MCF 10A (cell line): ENCODE results near the gene ARNT2. TPM values are rescaled to one million over a fixed set of nuclear protein-coding genes. Genes with fewer than 3 reads are reported as not detected.

Experiments
- BruUV-seq: library from RNA; stranded (reverse); fragments of 400-500 nt; replicated peaks from 2 replicates; lab custom pipeline; 2021; lab: Mats Ljungman, UMichigan
- CTCF ChIA-PET: fragments of 300-600 bp; sonication (Branson Sonifier 250); formaldehyde crosslinking; extraction: SDS; loops from one replicate; lab custom pipeline; 2021; ENCODE audit warnings: antibody characterized with exemption, inconsistent platforms; lab: Yijun Ruan, JAX
- POLR2A ChIA-PET: fragments of 300-600, 350-650 bp; sonication (Branson Sonifier 250); formaldehyde crosslinking; extraction: SDS; loops from one replicate; lab custom pipeline; 2020; ENCODE audit warnings: antibody characterized with exemption, inconsistent platforms; lab: Yijun Ruan, JAX
- DNase-seq: peaks from one replicate; pipeline ENCODE4 v3.0.0-alpha.2; 2018; ENCODE audit not compliant: unreplicated experiment
- H3K27ac Mint-ChIP-seq: one replicate; pipeline ENCODE4 v1.8.0; 2022; ENCODE audit warnings: mild to moderate bottlenecking, low read depth, mixed read lengths; ENCODE audit not compliant: unreplicated experiment
- H3K27me3 Mint-ChIP-seq: one replicate; pipeline ENCODE4 v1.8.0; 2022; ENCODE audit warnings: mixed read lengths; ENCODE audit not compliant: insufficient read depth, unreplicated experiment
- H3K36me3 Mint-ChIP-seq: one replicate; pipeline ENCODE4 v1.8.0; 2022; ENCODE audit warnings: mild to moderate bottlenecking, moderate library complexity, mixed read lengths; ENCODE audit not compliant: insufficient read depth, unreplicated experiment
- H3K4me1 Mint-ChIP-seq: one replicate; pipeline ENCODE4 v1.8.0; 2022; ENCODE audit warnings: mixed read lengths; ENCODE audit not compliant: insufficient read depth, unreplicated experiment
- H3K4me3 Mint-ChIP-seq: one replicate; pipeline ENCODE4 v1.8.0; 2022; ENCODE audit warnings: mild to moderate bottlenecking, moderate library complexity, mixed read lengths; ENCODE audit not compliant: unreplicated experiment
- H3K9me3 Mint-ChIP-seq: one replicate; pipeline ENCODE4 v1.8.0; 2022; ENCODE audit warnings: mixed read lengths; ENCODE audit not compliant: unreplicated experiment
- CTCF ChIP-seq: fragments of 200-600 bp; IDR thresholded peaks from one replicate; pipeline ENCODE4 v1.8.0; 2022; ENCODE audit warnings: antibody characterized with exemption, mild to moderate bottlenecking; ENCODE audit not compliant: unreplicated experiment
- intact Hi-C: fragments of 100-400 bp; cut with micrococcal nuclease; formaldehyde crosslinking; loops from 2 replicates; pipeline ENCODE4 v1.14.1; 2022
- total RNA-seq: library from RNA; stranded (reverse); gene quantifications from 2 replicates; pipeline ENCODE4 v1.2.3, GENCODE V29; 2022

ARNT2 gene
- total RNA-seq, 1 experiment from 2014 or later = 1.6 TPM

GRCh38 chr15:80559761-80560160, 155.6 kb downstream of the ARNT2 start:
- BruUV-seq = no TSS peak
- no peak overlapping the region for H3K27ac Mint-ChIP-seq

GRCh38 chr15:80560601-80561400, 156.6 kb downstream of the ARNT2 start:
- no TSS peak for BruUV-seq
- H3K36me3 Mint-ChIP-seq = no peaks in the 10 kb centered on the region
- intact Hi-C loops = no loop called here
- no peak for DNase-seq
- CTCF ChIA-PET = interaction anchor here (0.6 to 1.0 kb wide), 3 partner anchors 217 to 410 kb away, joined by 3 read pairs; partner anchors contain the start of gene CEMIP
- POLR2A ChIA-PET = interaction anchor here (1.0 kb wide), 1 partner anchor 15 kb away, joined by 3 read pairs; no protein-coding TSS in a partner anchor
- no peak overlapping the region for H3K4me3 Mint-ChIP-seq
- H3K27ac Mint-ChIP-seq = no peak overlapping the region
- H3K4me1 Mint-ChIP-seq = peaks cover 20% of the 10 kb centered on the region
- no peaks in the 10 kb centered on the region for H3K27me3 Mint-ChIP-seq
- TF ChIP-seq CTCF = no peak
- H3K9me3 Mint-ChIP-seq = no peaks in the 10 kb centered on the region

More at GRCh38 chr15:80559761-80560160, 155.6 kb downstream of the ARNT2 start:
- intact Hi-C loops = no loop called here
- Mint-ChIP-seq H3K9me3 (no peaks in the 10 kb centered on the region), H3K27me3 (no peaks in the 10 kb centered on the region), H3K4me3 (no peak overlapping the region), H3K36me3 (no peaks in the 10 kb centered on the region), H3K4me1 (peaks cover 20% of the 10 kb centered on the region)
- TF ChIP-seq CTCF = no peak
- ChIA-PET CTCF (interaction anchor here (1.0 kb wide), 1 partner anchor 220 kb away, joined by 3 read pairs; the partner anchor contains the start of gene CEMIP), POLR2A (interaction anchor here (1.0 kb wide), 1 partner anchor 14 kb away, joined by 3 read pairs; no protein-coding TSS in a partner anchor)
- no peak for DNase-seq

- CTCF ChIA-PET = interaction anchor here (8.5 kb wide), 1 partner anchor 216 kb away, joined by 260 read pairs; the partner anchor contains the start of gene CEMIP
- Mint-ChIP-seq H3K4me1 (peaks cover 20% of the 10 kb centered on the region), H3K4me3 (no peak overlapping the region), H3K36me3 (no peaks in the 10 kb centered on the region), H3K27me3 (no peaks in the 10 kb centered on the region), H3K27ac (no peak overlapping the region), H3K9me3 (no peaks in the 10 kb centered on the region)
- intact Hi-C loops = no loop called here
- POLR2A ChIA-PET = no interaction called here
- TF ChIP-seq CTCF = no peak
- BruUV-seq = no TSS peak
- no peak for DNase-seq
These were observed 157.3 kb downstream of the ARNT2 start for GRCh38 chr15:80561500-80561899.

GRCh38 chr15:80562033-80562432, 157.9 kb downstream of the ARNT2 start:
- Mint-ChIP-seq H3K4me3 (no peak overlapping the region), H3K36me3 (no peaks in the 10 kb centered on the region), H3K9me3 (no peaks in the 10 kb centered on the region), H3K4me1 (peaks cover 20% of the 10 kb centered on the region), H3K27ac (no peak overlapping the region), H3K27me3 (no peaks in the 10 kb centered on the region)
- POLR2A ChIA-PET = interaction anchor here (0.7 kb wide), 1 partner anchor 65 kb away, joined by 3 read pairs; no protein-coding TSS in a partner anchor
- CTCF ChIA-PET = interaction anchor here (2.5 to 8.5 kb wide), 2 partner anchors 216 to 408 kb away, joined by 8 to 260 read pairs; partner anchors contain the start of gene CEMIP
- TF ChIP-seq CTCF = no peak
- DNase-seq = no peak
- intact Hi-C loops = no loop called here
- BruUV-seq = no TSS peak
